CD4-positive, alpha-beta T cell (primary cell): ENCODE measurements around the gene INPP5A. TPM values are rescaled to one million over a fixed set of nuclear protein-coding genes. Genes with fewer than 3 reads are reported as not detected.
"Not testable (repeated sequence)": the region's sequence is repeated elsewhere in the genome, so short reads cannot be mapped to it uniquely, and the experiment has no call there.

Source experiments
- ATAC-seq: fragments of 200-7000 bp; cut with Tn5 transposase; one replicate; pipeline ENCODE4 v1.10.0; 2022; ENCODE audit warnings: mild to moderate bottlenecking; ENCODE audit not compliant: poor library complexity
- CTCF ChIA-PET: fragments of 350-600 bp; sonication (Branson Sonifier 250); formaldehyde crosslinking; loops from one replicate; lab custom pipeline; 2021; ENCODE audit warnings: antibody characterized with exemption, inconsistent platforms; lab: Charles Lee
- POLR2A ChIA-PET: fragments of 350-600 bp; sonication (Branson Sonifier 250); formaldehyde crosslinking; loops from one replicate; lab custom pipeline; 2021; ENCODE audit warnings: antibody characterized with exemption, inconsistent platforms; lab: Charles Lee
- DNase-seq, 14 experiments: peaks; one replicate each; pipeline ENCODE4 v3.0.0-alpha.2; 2013 to 2020; ENCODE audit warnings: mixed read lengths in 2 of 14
- H3K27ac ChIP-seq, 2 donors: one replicate each; pipeline versions ENCODE4 v1.5.1 to v1.7.0; 2013; ENCODE audit warnings: low read length in 2 of 2, low read depth in 1 of 2, mild to moderate bottlenecking in 1 of 2
- H3K27me3 ChIP-seq, 2 experiments: 1 replicate in 1 of 2; 2 replicates in 1 of 2; pipeline versions ENCODE4 v1.6.1 to v1.7.0; 2013; ENCODE audit warnings: low read length in 2 of 2, control low read depth in 1 of 2, mild to moderate bottlenecking in 1 of 2, moderate library complexity in 1 of 2; ENCODE audit not compliant: insufficient read depth in 2 of 2, control insufficient read depth in 1 of 2
- H3K36me3 ChIP-seq: one replicate; pipeline ENCODE4 v1.6.1; 2013; ENCODE audit warnings: low read length, control low read depth; ENCODE audit not compliant: insufficient read depth
- H3K4me1 ChIP-seq: one replicate; pipeline ENCODE4 v1.6.1; 2013; ENCODE audit warnings: low read length, control low read depth; ENCODE audit not compliant: insufficient read depth
- H3K4me3 ChIP-seq: one replicate; pipeline ENCODE4 v1.5.1; 2013; ENCODE audit warnings: mild to moderate bottlenecking, low read length, moderate library complexity
- H3K9me3 ChIP-seq, 2 experiments: 1 replicate in 1 of 2; 2 replicates in 1 of 2; pipeline versions ENCODE4 v1.6.1 to v1.7.0; 2013; ENCODE audit warnings: low read length in 2 of 2, mild to moderate bottlenecking in 2 of 2, control low read depth in 1 of 2, moderate library complexity in 1 of 2; ENCODE audit not compliant: control insufficient read depth in 1 of 2, insufficient read depth in 1 of 2
- H3K27ac Mint-ChIP-seq: one replicate; pipeline ENCODE4 v1.8.0; 2020; ENCODE audit warnings: mixed read lengths
- H3K27me3 Mint-ChIP-seq: one replicate; pipeline ENCODE4 v1.8.0; 2021; ENCODE audit warnings: mixed read lengths
- H3K36me3 Mint-ChIP-seq: one replicate; pipeline ENCODE4 v1.8.0; 2021; ENCODE audit warnings: low read depth, mixed read lengths
- H3K4me1 Mint-ChIP-seq: one replicate; pipeline ENCODE4 v1.8.0; 2021; ENCODE audit warnings: low read depth, mixed read lengths
- H3K4me3 Mint-ChIP-seq: one replicate; pipeline ENCODE4 v1.8.0; 2020; ENCODE audit warnings: mild to moderate bottlenecking, mixed read lengths
- H3K9me3 Mint-ChIP-seq: one replicate; pipeline ENCODE4 v1.8.0; 2020; ENCODE audit warnings: mixed read lengths
- CTCF ChIP-seq: fragments of 200-600 bp; IDR thresholded peaks from one replicate; pipeline ENCODE4 v1.8.0; 2022; ENCODE audit warnings: antibody characterized with exemption, mild to moderate bottlenecking
- intact Hi-C, 2 experiments: fragments of 100-400 bp; cut with DNase I in 1 of 2; cut with micrococcal nuclease in 1 of 2; formaldehyde crosslinking; loops; one replicate each; pipeline versions ENCODE4 v1.15.1 to v1.9.0; 2023 to 2025; cut with DNase I, micrococcal nuclease
- total RNA-seq, 174 experiments: library from RNA in 2 of 174; stranded (reverse) in 2 of 174; gene quantifications; one replicate each; pipeline ENCODE4 v1.2.3 and lab custom pipeline; 2021 to 2026

INPP5A gene
- total RNA-seq, 2 experiments from 2014 or later, result 22.0 to 24.8 TPM

GRCh38 chr10:132742837-132743194, 205.2 kb downstream of the INPP5A start:
- CTCF ChIA-PET, result no interaction called here
- H3K9me3 Mint-ChIP-seq, result no peaks in the 10 kb centered on the region
- no peak for ATAC-seq

GRCh38 chr10:132743196-132743924, 205.8 kb downstream of the INPP5A start:
- H3K4me1 ChIP-seq, CTCF ChIA-PET, intact Hi-C loops, H3K9me3 ChIP-seq, POLR2A ChIA-PET, H3K27ac ChIP-seq, H3K27me3 ChIP-seq, H3K4me1 Mint-ChIP-seq, ATAC-seq, H3K4me3 Mint-ChIP-seq, H3K27ac Mint-ChIP-seq, H3K4me3 ChIP-seq, H3K27me3 Mint-ChIP-seq, H3K36me3 ChIP-seq, DNase-seq, H3K9me3 Mint-ChIP-seq: not testable (repeated sequence)
- H3K36me3 Mint-ChIP-seq, result peaks cover 12% of the 10 kb centered on the region

More at GRCh38 chr10:132742837-132743194, 205.2 kb downstream of the INPP5A start:
- H3K4me1 Mint-ChIP-seq, result no peaks in the 10 kb centered on the region
- no peak overlapping the region for H3K4me3 Mint-ChIP-seq
- DNase-seq, result no peak
- H3K27ac Mint-ChIP-seq, result no peak overlapping the region
- H3K4me1 ChIP-seq, result no peaks in the 10 kb centered on the region
- peaks cover 6% of the 10 kb centered on the region for H3K36me3 Mint-ChIP-seq
- H3K4me3 ChIP-seq, result no peak overlapping the region
- H3K27me3 ChIP-seq, result no peaks in the 10 kb centered on the region
- no peak for TF ChIP-seq CTCF
- H3K27me3 Mint-ChIP-seq, result no peaks in the 10 kb centered on the region
- POLR2A ChIA-PET, result no interaction called here
- no peaks in the 10 kb centered on the region for H3K36me3 ChIP-seq
- intact Hi-C loops, result no loop called here
- H3K27ac ChIP-seq, result no peak overlapping the region
- H3K9me3 ChIP-seq, result no peaks in the 10 kb centered on the region

DNA sequence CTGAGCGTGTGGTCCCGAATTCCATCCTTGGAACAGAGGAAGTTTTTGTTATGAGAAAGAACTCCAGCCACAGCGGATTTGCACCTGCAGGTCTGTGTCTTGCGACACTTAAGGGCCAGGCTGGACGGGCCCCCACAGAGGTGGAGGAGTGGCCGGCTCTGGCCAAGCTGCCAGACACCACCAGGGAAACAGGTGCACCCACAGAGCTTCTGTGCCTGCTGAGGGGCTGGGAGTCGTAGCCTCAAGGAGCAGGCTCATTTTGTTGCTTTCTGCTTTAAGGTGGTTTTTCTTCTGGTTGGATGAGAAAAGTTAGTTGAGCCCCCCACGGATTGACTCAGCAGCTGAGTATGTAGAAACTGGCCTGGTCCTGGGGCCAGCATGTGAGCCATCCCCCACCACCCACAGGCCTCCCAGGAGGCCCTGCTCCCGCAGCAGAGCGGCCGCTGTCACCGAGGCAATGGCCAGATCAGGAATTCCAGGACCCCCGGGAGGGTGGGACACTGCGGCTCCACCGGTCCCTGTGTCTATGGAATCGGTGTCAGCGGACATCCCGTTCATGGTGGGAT, 206.4 kb downstream of the INPP5A start:
- no peaks in the 10 kb centered on the region for H3K9me3 ChIP-seq
- H3K4me3 Mint-ChIP-seq, result no peak overlapping the region
- TF ChIP-seq CTCF, result no peak
- H3K27ac ChIP-seq, result no peak overlapping the region
- no peak for ATAC-seq
- no peaks in the 10 kb centered on the region for H3K4me1 Mint-ChIP-seq
- CTCF ChIA-PET, result no interaction called here
- no peaks in the 10 kb centered on the region for H3K36me3 ChIP-seq
- H3K27me3 ChIP-seq, result no peaks in the 10 kb centered on the region
- H3K27ac Mint-ChIP-seq, result no peak overlapping the region
- DNase-seq, result no peak
- intact Hi-C loops, result no loop called here
- no peaks in the 10 kb centered on the region for H3K9me3 Mint-ChIP-seq
- peaks cover 13% of the 10 kb centered on the region for H3K36me3 Mint-ChIP-seq
- no peaks in the 10 kb centered on the region for H3K4me1 ChIP-seq
- H3K4me3 ChIP-seq, result no peak overlapping the region
- no peaks in the 10 kb centered on the region for H3K27me3 Mint-ChIP-seq
- POLR2A ChIA-PET, result no interaction called here

DNA sequence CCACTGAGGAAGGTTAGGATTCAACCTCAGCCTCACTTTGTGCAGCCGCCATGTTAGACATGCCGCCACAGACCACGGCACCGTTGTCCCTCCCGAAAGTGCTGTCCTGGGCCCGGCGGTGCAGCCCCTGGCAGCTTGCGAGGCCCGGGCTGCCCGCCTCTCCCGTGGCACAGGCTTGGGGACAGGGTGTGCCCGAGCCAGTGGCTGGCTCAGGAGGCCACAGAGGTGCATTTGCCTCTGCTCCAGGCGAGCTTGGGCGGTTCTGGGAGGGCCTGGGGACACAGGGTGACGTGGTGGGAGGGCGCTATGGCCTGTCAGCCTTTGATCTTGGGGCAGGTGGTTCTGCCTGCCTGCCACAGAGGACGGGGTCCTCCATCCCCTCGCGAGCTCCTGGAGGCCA, 207.3 kb downstream of the INPP5A start:
- POLR2A ChIA-PET, result no interaction called here
- H3K4me1 ChIP-seq, result no peaks in the 10 kb centered on the region
- Mint-ChIP-seq H3K27me3 (no peaks in the 10 kb centered on the region), H3K27ac (no peak overlapping the region), H3K4me3 (no peak overlapping the region), H3K36me3 (peaks cover 13% of the 10 kb centered on the region), H3K4me1 (no peaks in the 10 kb centered on the region), H3K9me3 (no peaks in the 10 kb centered on the region)
- no peaks in the 10 kb centered on the region for H3K9me3 ChIP-seq
- DNase-seq (no peak), ATAC-seq (no peak)
- no peaks in the 10 kb centered on the region for H3K27me3 ChIP-seq
- intact Hi-C loops, result no loop called here
- H3K4me3 ChIP-seq, result no peak overlapping the region
- TF ChIP-seq CTCF, result no peak
- CTCF ChIA-PET, result no interaction called here
- no peak overlapping the region for H3K27ac ChIP-seq
- peaks cover 4% of the 10 kb centered on the region for H3K36me3 ChIP-seq
